A172 (cell line): ENCODE measurements around the gene SNX24. TPM values are rescaled to one million over a fixed set of nuclear protein-coding genes. Genes with fewer than 3 reads are reported as not detected.
A peak's percentile ranks its signal among the peaks of the same experiment; 100 is the strongest.
"Not testable (repeated sequence)": the region's sequence is repeated elsewhere in the genome, so short reads cannot be mapped to it uniquely, and the experiment has no call there.

ENCODE experiments used
- DNase-seq: peaks from one replicate; pipeline ENCODE4 v3.0.0-alpha.2; 2015; ENCODE audit warnings: low spot score
- total RNA-seq: library from RNA; depleted of rRNA; stranded (reverse); fragments of >200 nt; shearing (Covaris generic); gene quantifications from 2 replicates; pipeline ENCODE4 v1.2.3, GENCODE V29; 2014

SNX24 gene
- total RNA-seq, 1 experiment from 2014 or later: 26.2 TPM

GRCh38 chr5:122871661-122872060 is 26.2 kb downstream of the SNX24 start:
- DNase-seq: no peak

DNA sequence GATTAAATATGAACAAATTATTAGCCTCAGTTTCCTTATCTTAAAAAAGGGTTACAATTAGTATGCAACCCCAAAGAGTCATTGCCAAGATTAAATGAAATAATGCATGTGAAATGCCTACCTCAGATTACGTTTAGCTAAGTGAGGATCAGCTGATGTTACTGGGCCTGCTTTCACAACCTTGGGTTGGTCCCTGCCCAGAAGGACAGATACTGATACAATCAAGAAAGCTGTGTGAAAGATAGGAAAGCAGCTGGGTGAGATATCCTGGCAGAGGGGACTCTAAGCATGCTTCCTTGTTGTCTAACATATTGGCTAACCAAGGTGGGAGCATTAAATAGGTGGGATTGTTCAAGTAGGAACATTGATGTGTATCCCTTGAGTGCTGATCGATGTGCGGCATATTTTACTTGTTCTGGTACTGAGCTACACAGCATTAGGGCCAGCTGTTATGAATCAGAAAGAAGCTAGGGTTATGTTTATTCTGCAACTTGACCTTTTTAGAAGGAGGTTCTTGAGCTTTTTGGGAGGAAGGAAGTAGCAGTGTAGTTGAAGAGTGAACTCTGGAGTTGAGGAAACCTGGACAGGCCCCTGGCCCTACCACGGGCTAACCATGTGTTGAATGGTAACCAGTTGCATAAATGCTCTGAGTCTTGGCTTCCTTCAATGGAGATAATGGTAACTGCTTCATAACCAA is 28.9 kb downstream of the SNX24 start:
- no peak for DNase-seq

- no peak for DNase-seq
Measured at GRCh38 chr5:122877518-122877917, 32.1 kb downstream of the SNX24 start.

GRCh38 chr5:122879076-122879475 is 33.7 kb downstream of the SNX24 start:
- DNase-seq: no peak

DNA sequence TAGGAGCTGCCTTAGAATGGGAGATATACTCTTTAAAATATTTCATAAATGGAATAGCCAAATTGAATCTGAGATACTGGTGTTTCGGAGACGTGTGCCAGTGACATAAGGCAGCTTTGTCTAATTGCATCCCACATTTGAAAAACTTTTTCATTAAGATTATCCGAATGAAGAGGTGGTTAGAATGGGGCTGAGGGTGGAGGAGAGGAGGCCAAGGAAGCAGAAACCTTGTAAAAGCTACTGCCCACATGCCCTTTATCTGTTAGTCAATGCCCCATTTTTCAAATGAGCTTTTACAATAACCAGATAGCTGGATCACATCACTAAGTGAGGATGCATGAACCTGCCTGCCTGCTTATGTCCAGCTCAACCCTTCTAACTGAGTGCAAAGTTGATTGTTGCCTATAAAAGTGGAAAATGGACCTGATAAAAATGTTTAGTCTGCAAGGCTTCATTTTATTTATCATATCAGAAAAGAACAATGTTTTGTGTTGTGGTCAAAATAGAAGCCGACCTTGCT is 34.8 kb downstream of the SNX24 start:
- DNase-seq: no peak

DNA sequence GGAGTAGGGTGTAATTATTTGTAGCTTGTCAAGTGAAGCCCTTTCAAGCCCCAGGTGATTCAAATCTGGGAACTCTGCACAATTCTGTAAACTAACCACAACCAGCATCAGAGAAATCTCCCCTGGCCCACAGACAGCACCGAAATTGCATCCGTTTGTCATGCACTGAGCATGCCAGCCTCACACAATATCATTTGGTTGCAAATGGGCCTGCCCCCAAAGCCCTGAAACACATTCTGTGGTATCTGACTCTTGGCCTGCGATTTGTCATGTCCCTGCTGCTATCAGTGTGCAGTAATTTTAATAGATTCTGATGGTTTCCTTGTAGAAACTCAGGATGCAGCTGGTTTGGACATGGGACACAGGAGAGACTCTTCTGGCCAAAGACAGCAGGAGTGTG is 35.3 kb downstream of the SNX24 start:
- no peak for DNase-seq

- peak; percentile 44 for DNase-seq
Measured at GRCh38 chr5:122882831-122883230, 37.4 kb downstream of the SNX24 start.

DNA sequence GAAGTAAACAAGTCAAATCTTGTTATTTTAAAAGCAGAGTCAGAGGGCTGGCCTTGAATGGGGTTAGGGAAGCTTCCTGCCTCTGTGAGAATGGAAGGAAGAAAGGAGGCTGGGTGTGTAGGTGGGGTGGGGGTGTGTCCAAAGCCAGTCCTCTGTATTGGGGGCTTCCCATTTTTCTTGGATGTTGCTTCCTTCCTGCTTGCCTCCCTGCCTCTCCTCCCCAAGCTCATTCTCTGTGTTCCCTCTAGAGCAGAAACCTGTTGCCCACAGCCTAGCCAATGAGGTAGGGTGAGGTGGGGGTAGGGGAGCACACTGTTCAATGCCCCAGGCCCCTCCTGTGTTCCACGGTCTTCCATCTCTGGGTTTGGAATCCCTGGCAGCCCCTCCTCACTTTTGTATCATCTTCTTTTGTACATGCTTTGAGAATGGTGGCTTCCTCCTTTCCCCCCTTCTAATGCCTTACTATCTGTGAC is 39.7 kb downstream of the SNX24 start:
- no peak for DNase-seq

DNA sequence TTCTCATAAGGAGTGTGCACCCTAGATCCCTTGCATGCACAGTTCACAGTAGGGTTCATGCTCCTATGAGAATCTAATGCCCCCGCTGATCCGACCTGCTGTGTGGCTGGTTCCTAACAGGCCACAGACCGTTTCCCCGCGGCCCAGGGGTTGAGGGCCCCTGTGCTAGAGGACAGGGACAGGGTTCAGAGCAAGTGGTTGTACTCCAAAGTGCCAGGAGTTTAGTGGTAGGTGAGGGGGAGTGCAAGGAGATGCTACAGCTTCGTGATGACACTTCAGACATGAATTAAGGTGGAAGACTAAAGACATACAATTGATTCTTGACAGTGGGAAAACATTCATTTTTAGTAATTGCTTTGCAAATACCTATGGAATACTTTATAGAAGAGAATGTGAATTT is 40.5 kb downstream of the SNX24 start:
- no peak for DNase-seq

- no peak for DNase-seq
Measured at GRCh38 chr5:122895141-122895540, 49.7 kb downstream of the SNX24 start.

- DNase-seq: peak; percentile 16
Measured at GRCh38 chr5:122896598-122897282, 51.3 kb downstream of the SNX24 start.

GRCh38 chr5:122897283-122897602 is 51.8 kb downstream of the SNX24 start:
- DNase-seq: no peak

DNA sequence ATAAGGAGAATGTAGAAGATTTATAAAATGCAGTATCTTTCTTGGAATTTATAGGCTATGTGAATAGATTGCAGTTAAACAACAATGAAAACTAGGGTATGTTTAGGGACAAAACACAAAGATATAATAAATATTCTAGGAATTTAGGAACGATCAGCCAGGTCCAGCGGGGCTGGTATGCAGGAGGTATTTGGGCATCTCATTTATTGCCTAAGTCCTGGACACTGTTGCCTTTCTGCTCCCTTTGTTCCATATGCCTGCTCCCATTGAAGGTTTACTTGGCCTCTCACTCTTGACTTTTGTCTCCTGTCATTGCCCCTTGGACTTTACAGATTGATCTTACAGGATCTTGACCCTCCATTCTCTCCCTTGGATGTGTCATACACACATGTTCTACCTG is 55.9 kb downstream of the SNX24 start:
- no peak for DNase-seq

- DNase-seq: no peak
Measured at GRCh38 chr5:122902263-122902662, 56.9 kb downstream of the SNX24 start.

DNA sequence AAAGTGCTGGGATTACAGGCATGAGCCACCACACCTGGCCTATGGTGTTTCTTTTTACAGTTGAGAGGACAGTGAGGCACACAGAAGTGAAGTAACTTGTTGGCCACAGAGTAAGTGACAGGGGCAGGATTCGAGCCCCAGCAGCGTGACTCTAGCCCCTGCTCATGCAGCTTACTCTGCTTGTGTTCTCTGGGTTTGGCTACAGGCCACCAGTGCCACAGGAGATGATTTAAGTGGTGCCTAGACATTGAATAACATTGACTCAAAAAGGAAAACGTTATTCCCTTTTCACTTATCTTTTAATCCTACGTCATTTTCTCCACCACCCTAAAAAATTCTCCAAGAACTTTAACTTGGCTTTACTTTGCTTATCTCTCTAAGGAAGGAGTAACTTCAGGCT is 61.4 kb downstream of the SNX24 start:
- DNase-seq: peak; percentile 67

- DNase-seq: peak; percentile 72
Measured at GRCh38 chr5:122907276-122907675, 61.9 kb downstream of the SNX24 start.

GRCh38 chr5:122908108-122908507 is 62.7 kb downstream of the SNX24 start:
- no peak for DNase-seq

- DNase-seq: no peak
Measured at GRCh38 chr5:122908662-122909061, 63.2 kb downstream of the SNX24 start.

GRCh38 chr5:122909470-122910100 is 64.2 kb downstream of the SNX24 start:
- no peak for DNase-seq

GRCh38 chr5:122913436-122913835 is 68.0 kb downstream of the SNX24 start:
- DNase-seq: not testable (repeated sequence)

DNA sequence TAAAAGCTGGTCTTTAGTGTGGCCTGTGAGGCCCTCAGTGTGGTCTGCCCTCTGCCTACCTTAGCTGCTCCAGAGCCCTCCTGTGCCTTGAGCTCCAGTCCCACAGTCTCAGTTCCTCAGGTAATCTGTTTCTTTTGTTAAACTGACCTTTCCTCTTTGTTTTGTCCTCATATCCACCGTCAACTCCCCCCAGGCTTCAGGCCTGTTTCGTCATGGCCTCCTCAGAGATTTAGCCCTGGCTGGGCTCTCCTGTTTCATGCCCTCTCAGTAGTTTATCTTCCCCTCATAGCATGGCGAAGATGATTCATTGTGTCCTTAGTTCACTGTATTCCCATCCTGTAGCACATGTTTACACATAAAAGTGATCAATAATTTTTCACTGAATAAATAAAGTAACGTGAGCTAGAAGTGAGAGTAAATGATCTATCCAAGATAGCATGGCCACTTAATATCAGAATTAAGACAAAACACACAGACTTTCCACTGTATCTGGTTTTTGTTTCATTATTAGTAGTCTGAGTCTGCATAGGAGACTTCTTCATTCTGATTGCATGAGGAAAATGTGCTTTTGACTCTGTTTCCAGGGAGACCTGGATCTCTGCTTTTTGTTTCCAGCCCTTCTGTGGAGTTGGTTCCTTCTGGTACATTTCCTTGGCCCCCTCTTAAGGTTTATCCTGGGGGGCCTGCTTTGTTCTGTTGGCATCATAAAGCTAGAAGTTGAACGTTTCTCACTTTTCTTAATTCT is 70.5 kb downstream of the SNX24 start:
- DNase-seq: no peak

- no peak for DNase-seq
Measured at GRCh38 chr5:122916490-122916889, 71.1 kb downstream of the SNX24 start.
